T-helper 1 cell (primary cell): ENCODE results near the gene TIMM23B.
"Not testable (repeated sequence)": the region's sequence is repeated elsewhere in the genome, so short reads cannot be mapped to it uniquely, and the experiment has no call there.

Experiments used
- DNase-seq, 5 donors: peaks; one replicate each; pipeline ENCODE4 v3.0.0-alpha.2; 2012 to 2020

TIMM23B gene

DNA sequence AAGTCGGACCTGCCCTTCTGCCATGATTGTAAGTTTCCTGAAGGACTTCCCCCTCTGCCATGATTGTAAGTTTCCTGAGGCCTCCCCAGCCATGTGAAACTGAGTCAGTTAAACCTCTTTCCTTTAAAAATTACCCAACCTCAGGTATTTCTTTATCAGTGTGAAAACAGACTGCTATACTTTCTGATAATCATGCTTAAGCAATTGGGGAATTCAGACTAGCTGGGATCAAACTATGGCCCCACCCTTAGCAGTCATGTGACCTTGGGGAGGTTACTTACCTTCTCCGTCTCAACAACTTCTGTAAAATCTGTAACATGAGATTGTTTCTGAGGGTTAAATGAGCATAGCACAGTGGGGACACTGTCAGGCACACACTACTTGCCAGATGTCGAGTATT is 45.4 kb downstream of the TIMM23B start:
- not testable (repeated sequence) for DNase-seq

GRCh38 chr10:49988376-49988775 is 46.5 kb downstream of the TIMM23B start, which contains the start of gene AGAP6:
Gene AGAP6, plus strand, starts transcription at chr10:49988406. Its CDS starts 310 bp downstream, at chr10:49988716.
- DNase-seq, result not testable (repeated sequence)

DNA sequence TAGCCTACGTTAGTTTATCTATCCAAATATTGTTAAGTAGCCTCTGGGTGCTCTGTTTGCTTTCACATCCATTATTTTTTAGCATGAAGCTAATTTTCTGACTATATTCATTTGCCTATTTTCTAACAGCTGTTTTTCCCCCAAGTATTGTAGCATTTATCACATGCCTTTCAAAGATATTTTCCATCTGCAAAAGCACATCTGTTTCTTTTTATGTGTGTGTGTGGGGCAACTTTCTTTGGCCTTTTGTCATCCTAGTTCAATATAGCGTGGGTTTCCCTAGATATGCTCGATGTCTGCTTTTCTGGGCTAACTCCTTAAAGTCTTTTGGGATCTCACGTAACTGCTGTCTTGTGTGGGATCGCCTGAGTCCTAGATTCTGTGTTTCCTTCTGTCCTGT is 53.5 kb downstream of the TIMM23B start:
- not testable (repeated sequence) for DNase-seq

GRCh38 chr10:50014024-50014423 is 72.2 kb downstream of the TIMM23B start:
- not testable (repeated sequence) for DNase-seq

GRCh38 chr10:50015596-50016220 is 73.9 kb downstream of the TIMM23B start:
- not testable (repeated sequence) for DNase-seq

DNA sequence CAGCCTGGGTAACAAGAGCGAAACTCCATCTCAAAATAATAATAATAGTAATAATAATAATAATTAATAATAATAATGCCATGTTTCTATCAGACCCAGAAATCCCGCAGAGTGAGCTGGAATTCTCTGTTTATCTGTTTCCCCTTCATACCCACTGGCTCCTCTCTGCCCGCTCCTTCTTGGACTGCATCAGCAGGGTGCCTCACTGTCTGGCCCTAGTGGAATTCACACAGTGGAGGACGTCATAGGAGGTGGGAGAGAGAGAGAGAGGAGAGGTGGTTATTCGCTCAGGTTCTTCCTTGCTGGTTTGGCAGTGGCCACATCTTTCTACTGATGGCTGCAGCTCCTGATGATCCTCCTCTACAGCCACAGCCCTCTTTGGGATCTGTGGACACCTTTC is 75.1 kb downstream of the TIMM23B start:
- not testable (repeated sequence) for DNase-seq

DNA sequence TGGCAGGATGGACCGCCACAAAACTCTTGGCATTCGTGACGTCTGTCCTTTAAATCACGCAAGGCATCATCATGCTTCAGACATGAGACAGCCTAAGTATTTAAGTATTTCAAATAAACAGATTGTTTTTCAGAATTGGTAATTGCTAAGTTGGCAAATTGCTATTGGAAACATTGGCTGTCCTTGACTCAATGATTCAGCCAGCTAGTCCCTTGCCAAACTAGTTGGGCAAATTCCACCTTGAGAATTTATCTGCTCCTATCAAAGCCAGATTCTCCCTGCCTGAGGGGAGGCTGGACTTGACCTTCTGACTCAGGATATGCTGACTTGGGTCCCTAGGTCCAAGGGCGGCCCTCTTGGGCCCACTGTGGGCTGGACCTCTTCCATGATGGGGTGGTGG is 75.8 kb downstream of the TIMM23B start:
- DNase-seq, result not testable (repeated sequence)

DNA sequence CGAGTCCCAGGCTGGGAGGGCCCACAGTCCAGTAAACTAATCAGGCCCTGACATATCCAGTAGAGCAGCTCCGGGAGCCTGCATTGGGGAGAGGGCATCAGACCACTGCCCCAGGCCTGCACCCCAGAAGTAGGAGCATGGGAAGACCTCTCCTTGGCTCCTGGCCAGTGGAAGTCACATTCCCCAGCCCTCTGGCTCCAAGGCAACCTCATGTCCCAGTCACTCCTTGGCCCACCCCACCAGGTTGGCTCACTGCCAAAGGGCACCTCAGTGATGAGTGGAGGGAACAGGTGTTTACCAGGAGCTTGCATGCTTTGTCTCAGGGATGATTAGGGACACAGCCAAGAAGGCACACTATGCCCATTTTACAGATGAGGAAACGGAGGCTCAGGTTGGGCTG is 77.4 kb downstream of the TIMM23B start:
- DNase-seq, result not testable (repeated sequence)

GRCh38 chr10:50020451-50021024 is 78.7 kb downstream of the TIMM23B start:
- DNase-seq, result not testable (repeated sequence)

GRCh38 chr10:50021646-50022045 is 79.8 kb downstream of the TIMM23B start:
- DNase-seq, result no peak
